ENCODE measurements around the gene IL2RA.

GRCh38 chr10:6052247-6053221 lies 9.6 kb downstream of the IL2RA start:
- TF ChIP-seq CTCF (IDR thresholded peaks at IDR 0.05) (no peak), POLR2AphosphoS5 (IDR thresholded peaks at IDR 0.05) (no peak), EP300 (IDR thresholded peaks at IDR 0.05) (no peak), POLR2A (IDR thresholded peaks at IDR 0.05) (no peak)

Measured in upper lobe of left lung (tissue), 4 donors.